GM12891 (cell line): Measurements from ENCODE around the gene MVD.

Experiments
- PAX5 ChIP-seq: IDR thresholded peaks from 2 replicates; pipeline ENCODE4 v1.6.1; 2011; ENCODE audit warnings: low read length, moderate library complexity, mild to moderate bottlenecking; ENCODE audit not compliant: insufficient read depth, severe bottlenecking
- POLR2A ChIP-seq: IDR thresholded peaks from 2 replicates; pipeline ENCODE4 v1.6.1; 2011; ENCODE audit warnings: low read depth, low read length, control low read depth
- POLR2AphosphoS5 ChIP-seq: IDR thresholded peaks from 2 replicates; pipeline ENCODE4 v1.6.1; 2011; ENCODE audit warnings: low read depth, low read length, control low read depth
- TAF1 ChIP-seq: IDR thresholded peaks from 2 replicates; pipeline ENCODE4 v1.6.1; 2011; ENCODE audit warnings: low read depth, low read length, control low read depth

DNA sequence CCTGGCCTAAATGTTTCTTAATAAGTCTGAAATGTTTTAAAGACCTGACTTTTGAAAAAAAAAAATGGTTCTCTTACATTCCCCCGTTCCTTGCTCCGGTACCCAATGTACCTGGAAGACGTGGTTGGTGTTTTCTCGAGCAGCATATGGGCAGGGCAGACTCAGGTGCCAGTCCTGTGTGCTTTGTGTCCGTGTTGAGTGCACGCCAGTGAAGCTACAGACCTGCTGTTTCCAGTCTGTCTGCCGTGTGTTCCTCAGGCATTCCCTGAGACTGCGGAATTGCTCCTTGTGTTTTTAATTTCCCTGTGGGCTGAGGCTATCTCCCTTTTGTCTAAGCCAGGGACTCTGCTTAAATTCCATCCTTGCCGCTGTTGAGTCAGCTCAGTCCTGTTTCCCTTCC, 36.2 kb downstream of the MVD start:
- TF ChIP-seq POLR2AphosphoS5, result no peak
- TF ChIP-seq TAF1, result no peak
- no peak for TF ChIP-seq POLR2A
- TF ChIP-seq PAX5, result no peak
